ENCODE measurements around the gene RABGGTA. TPM values are rescaled to one million over a fixed set of nuclear protein-coding genes. Genes with fewer than 3 reads are reported as not detected.

RABGGTA gene
- total RNA-seq, 1 donor: 34.0 TPM

DNA sequence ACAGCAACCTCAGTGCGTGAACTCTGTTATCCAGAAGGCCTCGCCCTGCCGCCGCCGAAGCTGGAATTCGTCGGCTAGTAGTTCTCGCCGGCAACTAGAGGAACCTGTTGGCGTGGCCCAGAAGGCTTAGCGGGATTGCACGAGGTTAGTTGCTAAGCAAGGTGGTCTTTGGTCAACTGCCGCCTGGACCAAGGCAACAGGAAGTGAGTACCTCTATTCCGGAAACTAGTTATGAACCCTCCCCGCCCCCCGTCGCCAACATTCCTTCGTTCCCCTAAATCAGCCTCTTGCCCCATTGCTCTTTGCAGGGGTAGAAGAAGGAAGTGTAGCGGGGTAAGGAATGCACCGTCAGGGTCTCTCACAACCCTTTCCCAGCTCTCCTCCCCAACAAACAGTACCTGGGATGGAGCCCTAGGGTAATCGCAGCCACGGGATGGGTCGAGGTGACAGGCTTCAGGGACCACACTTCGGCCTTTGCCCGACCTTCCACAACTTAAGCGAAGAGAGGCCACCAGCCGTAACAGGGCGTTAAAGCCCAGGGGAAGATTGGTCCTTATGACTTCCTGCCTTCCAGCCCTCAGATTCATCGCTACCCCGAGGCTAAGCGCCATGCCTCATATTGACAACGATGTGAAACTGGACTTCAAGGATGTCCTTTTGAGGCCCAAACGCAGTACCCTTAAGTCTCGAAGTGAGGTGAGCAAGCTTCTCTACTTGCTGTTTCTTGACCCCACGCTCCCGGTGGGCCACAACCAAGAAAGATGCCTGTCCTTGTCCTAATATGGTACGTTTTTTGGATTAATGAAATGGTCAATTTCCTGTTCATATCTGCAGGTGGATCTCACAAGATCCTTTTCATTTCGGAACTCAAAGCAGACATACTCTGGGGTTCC lies 38.5 kb downstream of the RABGGTA start, which contains the start of gene GMPR2:
TSS of gene GMPR2 (plus strand) at position 285 of the 893 bp plus-strand sequence. CDS start at position 610, 325 bp downstream.
- Histone ChIP-seq H3K36me3 (ENCODE audit: insufficient read depth, low read length) (peaks cover 37% of the 10 kb centered on the region), H2AFZ (ENCODE audit: low read length) (peak within 1 kb of the TSS; percentile 97), H4K20me1 (ENCODE audit: insufficient read depth, low read length) (peaks cover 2% of the 10 kb centered on the region), H3K27ac (ENCODE audit: low read depth, low read length) (peak within 1 kb of the TSS; percentile 93), H3K9me3 (ENCODE audit: low read depth, low read length) (no peaks in the 10 kb centered on the region), H3K27me3 (ENCODE audit: insufficient read depth, low read length) (no peaks in the 10 kb centered on the region), H3K4me2 (ENCODE audit: insufficient read depth, low read length) (peak within 1 kb of the TSS; percentile 92), H3K79me2 (ENCODE audit: insufficient read depth, low read length) (peaks cover 73% of the 10 kb centered on the region), H3K4me1 (ENCODE audit: insufficient read depth, low read length) (peaks cover 34% of the 10 kb centered on the region), H3K4me3 (ENCODE audit: insufficient read depth, low read length) (peak within 1 kb of the TSS; percentile 97)
- DNase-seq (ENCODE audit: insufficient read length, low spot score, missing footprints): peak; percentile 77
- TF ChIP-seq CTCF (IDR thresholded peaks at IDR 0.05; ENCODE audit: extremely low read depth, low read depth, low read length): no peak

DNA sequence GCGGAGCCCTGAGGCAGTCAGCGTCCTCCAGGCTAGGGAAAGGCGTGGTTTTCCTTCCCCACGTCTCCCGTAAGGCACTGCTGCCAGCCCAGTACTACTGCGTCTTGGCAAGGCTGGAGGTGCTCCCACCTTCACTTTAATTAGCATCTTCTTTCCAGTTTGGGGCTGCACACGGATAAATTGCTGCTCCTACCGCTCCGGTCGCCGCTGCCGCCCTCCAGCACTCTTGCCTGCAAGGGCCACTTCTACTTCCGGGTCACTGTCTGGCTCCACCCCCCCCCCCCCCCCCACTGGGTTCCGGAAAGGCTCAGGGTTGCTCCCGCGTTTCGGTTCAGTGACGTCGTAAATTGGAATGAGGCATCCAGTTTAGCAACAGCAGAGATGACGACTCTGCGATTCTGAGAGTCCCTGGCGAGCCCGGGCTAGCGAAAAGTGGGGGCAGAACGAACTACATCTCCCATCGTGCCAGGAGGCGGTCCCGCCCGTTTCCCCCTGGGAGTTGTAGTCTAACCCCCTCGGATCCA lies 39.2 kb downstream of the RABGGTA start, which contains the start of gene NEDD8:
TSS of gene NEDD8 (minus strand) at position 247 of the 524 bp plus-strand sequence. CDS start at position 147, 100 bp downstream.
- Histone ChIP-seq H3K9me3 (ENCODE audit: low read depth, low read length) (no peaks in the 10 kb centered on the region), H3K36me3 (ENCODE audit: insufficient read depth, low read length) (peaks cover 30% of the 10 kb centered on the region)

DNA sequence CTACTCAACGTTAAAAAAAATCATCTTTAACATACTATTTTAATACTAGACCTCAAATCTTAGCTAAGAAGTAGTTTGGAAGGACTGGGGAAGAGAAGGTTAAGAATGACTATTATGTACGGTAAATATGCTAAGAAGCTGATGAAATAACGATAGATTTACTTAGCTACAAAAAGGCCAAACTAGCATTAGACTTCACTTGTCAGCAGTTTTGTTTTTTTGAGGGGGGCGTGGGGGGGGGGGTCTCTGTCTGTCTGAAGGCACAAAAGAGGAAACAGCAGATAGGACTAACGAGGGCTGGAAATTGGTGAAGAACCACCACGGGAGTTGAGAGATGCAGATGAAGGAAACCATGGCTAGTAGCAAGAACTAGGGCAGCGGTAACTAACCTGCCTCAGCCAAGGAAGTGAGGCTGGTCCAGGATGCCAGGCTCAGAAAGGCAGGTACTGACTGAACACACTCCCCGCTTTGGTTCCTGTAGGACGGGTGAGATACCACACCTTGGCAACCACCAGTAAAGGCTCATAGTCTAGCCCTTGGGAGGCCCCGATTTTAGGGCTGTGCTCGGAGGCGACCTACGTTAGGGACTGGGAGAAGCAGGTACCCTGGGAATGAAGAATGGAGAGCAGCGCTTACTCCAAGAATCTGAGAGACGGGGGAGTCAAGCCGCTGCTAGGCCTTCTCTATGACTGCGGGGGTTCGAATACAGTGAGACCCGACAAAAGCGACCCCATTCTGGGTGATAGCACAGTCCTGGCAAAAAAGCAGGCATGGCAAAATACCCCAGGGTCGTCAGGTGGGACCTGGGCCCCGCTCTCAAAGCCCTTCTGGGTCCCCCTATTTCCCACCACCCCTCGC lies 39.9 kb downstream of the RABGGTA start:
- Histone ChIP-seq H3K4me3 (ENCODE audit: insufficient read depth, low read length) (peak overlapping the region; percentile 97), H3K79me2 (ENCODE audit: insufficient read depth, low read length) (peaks cover 84% of the 10 kb centered on the region), H4K20me1 (ENCODE audit: insufficient read depth, low read length) (peaks cover 3% of the 10 kb centered on the region), H2AFZ (ENCODE audit: low read length) (peak overlapping the region; percentile 97), H3K4me2 (ENCODE audit: insufficient read depth, low read length) (peak overlapping the region; percentile 92), H3K36me3 (ENCODE audit: insufficient read depth, low read length) (peaks cover 23% of the 10 kb centered on the region), H3K27me3 (ENCODE audit: insufficient read depth, low read length) (no peaks in the 10 kb centered on the region), H3K4me1 (ENCODE audit: insufficient read depth, low read length) (peaks cover 34% of the 10 kb centered on the region), H3K27ac (ENCODE audit: low read depth, low read length) (peak overlapping the region; percentile 93), H3K9me3 (ENCODE audit: low read depth, low read length) (no peaks in the 10 kb centered on the region)
- DNase-seq (ENCODE audit: insufficient read length, low spot score, missing footprints): peak; percentile 67
- TF ChIP-seq CTCF (IDR thresholded peaks at IDR 0.05; ENCODE audit: extremely low read depth, low read depth, low read length): no peak

More for the DNA sequence above, 39.2 kb downstream of the RABGGTA start, which contains the start of gene NEDD8:
- TF ChIP-seq CTCF (IDR thresholded peaks at IDR 0.05; ENCODE audit: extremely low read depth, low read depth, low read length): no peak
- peak; percentile 95 for DNase-seq (ENCODE audit: insufficient read length, low spot score, missing footprints)
- Histone ChIP-seq H3K4me2 (ENCODE audit: insufficient read depth, low read length) (peak within 1 kb of the TSS; percentile 92), H3K27me3 (ENCODE audit: insufficient read depth, low read length) (no peaks in the 10 kb centered on the region), H3K79me2 (ENCODE audit: insufficient read depth, low read length) (peaks cover 80% of the 10 kb centered on the region), H3K4me3 (ENCODE audit: insufficient read depth, low read length) (peak within 1 kb of the TSS; percentile 97), H3K4me1 (ENCODE audit: insufficient read depth, low read length) (peaks cover 34% of the 10 kb centered on the region), H2AFZ (ENCODE audit: low read length) (peak within 1 kb of the TSS; percentile 97), H4K20me1 (ENCODE audit: insufficient read depth, low read length) (peaks cover 3% of the 10 kb centered on the region), H3K27ac (ENCODE audit: low read depth, low read length) (peak within 1 kb of the TSS; percentile 93)
